DOHH2 (cell line): ENCODE data around the gene LRGUK.

ENCODE experiments used
- H3F3A ChIP-seq: fragments of 200-600 bp; sonication (generic), shearing (Covaris generic); 2 replicates; pipeline ENCODE4 v1.6.0; 2016; ENCODE audit warnings: antibody characterized with exemption, mild to moderate bottlenecking; ENCODE audit not compliant: control insufficient read depth, insufficient read depth
- H3K27ac ChIP-seq: fragments of 200-600 bp; sonication (generic); 2 replicates; pipeline ENCODE4 v1.5.1; 2014; ENCODE audit warnings: low read depth, mild to moderate bottlenecking, low read length, moderate library complexity
- H3K27me3 ChIP-seq: fragments of 200-600 bp; sonication (generic); 2 replicates; pipeline ENCODE4 v1.6.1; 2014; ENCODE audit warnings: mild to moderate bottlenecking, low read length, mixed read lengths; ENCODE audit not compliant: control insufficient read depth
- H3K36me3 ChIP-seq: fragments of 200-600 bp; sonication (generic); 2 replicates; pipeline ENCODE4 v1.6.1; 2014; ENCODE audit warnings: mild to moderate bottlenecking, low read length, moderate library complexity, mixed read lengths; ENCODE audit not compliant: control insufficient read depth
- H3K4me1 ChIP-seq: fragments of 200-600 bp; sonication (generic); 2 replicates; pipeline ENCODE4 v1.6.1; 2014; ENCODE audit warnings: mild to moderate bottlenecking, low read length, mixed read lengths; ENCODE audit not compliant: control insufficient read depth
- H3K4me2 ChIP-seq: fragments of 200-600 bp; sonication (generic); 2 replicates; pipeline ENCODE4 v1.6.0; 2014; ENCODE audit warnings: mild to moderate bottlenecking, low read length, moderate library complexity
- H3K4me3 ChIP-seq: fragments of 200-600 bp; sonication (generic); 2 replicates; pipeline ENCODE4 v1.5.1; 2014; ENCODE audit warnings: mild to moderate bottlenecking, low read length, mixed read lengths
- H3K79me2 ChIP-seq: fragments of 200-600 bp; sonication (generic); 2 replicates; pipeline ENCODE4 v1.6.1; 2014; ENCODE audit warnings: mild to moderate bottlenecking, low read length, mixed read lengths; ENCODE audit not compliant: control insufficient read depth
- H3K9me2 ChIP-seq: fragments of 200-600 bp; sonication (generic); replicated peaks from 2 replicates; pipeline ENCODE4 v1.6.1; 2014; ENCODE audit warnings: mild to moderate bottlenecking, low read length, mixed read lengths; ENCODE audit not compliant: control insufficient read depth
- H3K9me3 ChIP-seq: fragments of 200-600 bp; sonication (generic); 2 replicates; pipeline ENCODE4 v1.6.1; 2014; ENCODE audit warnings: antibody characterized with exemption, low read length, mixed read lengths; ENCODE audit not compliant: control insufficient read depth, insufficient read depth
- H4K20me1 ChIP-seq: fragments of 200-600 bp; sonication (generic); 2 replicates; pipeline ENCODE4 v1.6.0; 2014; ENCODE audit warnings: low read depth, mild to moderate bottlenecking, antibody characterized with exemption, low read length, moderate library complexity; ENCODE audit not compliant: control insufficient read depth, insufficient read depth
- CTCF ChIP-seq: fragments of 200-600 bp; sonication (generic); IDR thresholded peaks from one replicate; pipeline ENCODE4 v1.5.1; 2014; ENCODE audit warnings: antibody characterized with exemption, mild to moderate bottlenecking, low read depth, low read length; ENCODE audit not compliant: poor library complexity, severe bottlenecking
- EZH2phosphoT487 ChIP-seq: fragments of 200-600 bp; sonication (generic); IDR thresholded peaks from 2 replicates; pipeline ENCODE4 v1.6.1; 2017; ENCODE audit warnings: borderline replicate concordance, mild to moderate bottlenecking, antibody characterized with exemption, low read length, moderate library complexity, mixed read lengths

LRGUK gene

GRCh38 chr7:134187893-134188292, 60.8 kb downstream of the LRGUK start:
- Histone ChIP-seq H3F3A (no peaks in the 10 kb centered on the region), H3K36me3 (no peaks in the 10 kb centered on the region), H3K4me1 (no peaks in the 10 kb centered on the region), H3K4me2 (no peak overlapping the region), H3K27me3 (peaks cover 7% of the 10 kb centered on the region; the same call in 1 of the 2 replicates), H3K9me3 (no peaks in the 10 kb centered on the region), H3K9me2 (no peaks in the 10 kb centered on the region), H3K4me3 (no peak overlapping the region), H3K79me2 (no peaks in the 10 kb centered on the region), H3K27ac (no peak overlapping the region), H4K20me1 (no peaks in the 10 kb centered on the region)
- no peak for TF ChIP-seq CTCF
- no peak for TF ChIP-seq EZH2phosphoT487

GRCh38 chr7:134188311-134188710, 61.2 kb downstream of the LRGUK start:
- TF ChIP-seq CTCF, result no peak
- no peak for TF ChIP-seq EZH2phosphoT487

DNA sequence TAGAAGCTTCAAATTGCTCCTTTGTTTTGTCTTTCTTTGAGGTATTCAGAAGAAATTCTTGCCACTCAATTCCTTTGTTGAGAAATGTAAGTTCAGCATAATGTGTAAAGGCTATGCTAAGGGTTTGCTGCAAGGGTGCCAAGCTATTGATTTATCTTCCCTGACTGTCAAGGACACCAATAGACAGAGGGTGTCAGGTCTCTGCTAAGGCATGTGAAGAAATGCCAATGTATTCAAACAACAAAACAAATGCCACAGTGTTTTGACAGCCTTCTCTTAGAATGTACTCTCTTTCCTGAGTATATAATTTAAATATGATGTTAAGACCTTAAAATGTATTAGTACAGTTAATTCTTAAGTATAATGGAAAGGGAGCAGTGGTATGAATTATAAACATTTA, 62.4 kb downstream of the LRGUK start:
- no peaks in the 10 kb centered on the region for H3K9me2 ChIP-seq
- TF ChIP-seq EZH2phosphoT487 (no peak), CTCF (no peak)
- H3K4me1 ChIP-seq, result no peaks in the 10 kb centered on the region
- H3F3A ChIP-seq, result no peaks in the 10 kb centered on the region
- no peaks in the 10 kb centered on the region for H3K9me3 ChIP-seq
- H3K79me2 ChIP-seq, result no peaks in the 10 kb centered on the region
- H3K27me3 ChIP-seq, result peaks cover 7% of the 10 kb centered on the region; the same call in 1 of the 2 replicates
- H3K4me3 ChIP-seq, result no peak overlapping the region
- H3K27ac ChIP-seq, result no peak overlapping the region
- H3K4me2 ChIP-seq, result no peak overlapping the region
- no peaks in the 10 kb centered on the region for H4K20me1 ChIP-seq
- H3K36me3 ChIP-seq, result no peaks in the 10 kb centered on the region

More at GRCh38 chr7:134188311-134188710, 61.2 kb downstream of the LRGUK start:
- H4K20me1 ChIP-seq, result no peaks in the 10 kb centered on the region
- H3K79me2 ChIP-seq, result no peaks in the 10 kb centered on the region
- H3K4me3 ChIP-seq, result no peak overlapping the region
- H3K9me3 ChIP-seq, result no peaks in the 10 kb centered on the region
- H3K27ac ChIP-seq, result no peak overlapping the region
- H3F3A ChIP-seq, result no peaks in the 10 kb centered on the region
- H3K4me2 ChIP-seq, result no peak overlapping the region
- H3K9me2 ChIP-seq, result no peaks in the 10 kb centered on the region
- no peaks in the 10 kb centered on the region for H3K4me1 ChIP-seq
- H3K27me3 ChIP-seq, result peaks cover 7% of the 10 kb centered on the region; the same call in 1 of the 2 replicates
- no peaks in the 10 kb centered on the region for H3K36me3 ChIP-seq

DNA sequence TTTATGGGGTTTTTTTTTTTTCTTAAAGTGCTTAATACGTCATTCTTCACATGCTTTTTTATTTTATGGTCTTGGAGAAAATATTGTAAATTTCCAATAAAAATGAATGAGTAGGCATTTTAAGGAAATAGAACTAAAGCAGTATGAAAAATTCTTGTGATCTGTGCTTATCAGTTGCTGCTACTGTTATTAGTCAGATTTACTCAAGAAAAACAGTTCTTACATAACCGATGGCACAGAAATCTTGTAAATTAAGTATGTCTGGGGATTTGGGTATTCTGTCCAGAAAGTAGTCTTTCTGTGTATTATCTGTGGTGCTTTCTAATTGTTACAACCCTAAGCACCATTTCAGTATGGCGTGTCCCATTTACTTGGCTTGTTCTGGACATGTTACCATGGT, 64.7 kb downstream of the LRGUK start:
- no peaks in the 10 kb centered on the region for H3F3A ChIP-seq
- H3K9me2 ChIP-seq, result no peaks in the 10 kb centered on the region
- no peak overlapping the region for H3K4me3 ChIP-seq
- H3K27me3 ChIP-seq, result 0 out of 2 replicates have a peak, but pooled peaks cover 4% of the 10 kb centered on the region
- no peaks in the 10 kb centered on the region for H4K20me1 ChIP-seq
- TF ChIP-seq EZH2phosphoT487 (no peak), CTCF (no peak)
- H3K79me2 ChIP-seq, result no peaks in the 10 kb centered on the region
- no peaks in the 10 kb centered on the region for H3K9me3 ChIP-seq
- no peaks in the 10 kb centered on the region for H3K36me3 ChIP-seq
- no peak overlapping the region for H3K4me2 ChIP-seq
- H3K27ac ChIP-seq, result no peak overlapping the region
- no peaks in the 10 kb centered on the region for H3K4me1 ChIP-seq
